ENCODE measurements around the gene AXIN1. TPM values are rescaled to one million over a fixed set of nuclear protein-coding genes. Genes with fewer than 3 reads are reported as not detected.

The AXIN1 gene
- polyA plus RNA-seq, 2 of the 4 experiments (the other 2 are of a cell fraction) = 8.7 to 19.3 TPM

DNA sequence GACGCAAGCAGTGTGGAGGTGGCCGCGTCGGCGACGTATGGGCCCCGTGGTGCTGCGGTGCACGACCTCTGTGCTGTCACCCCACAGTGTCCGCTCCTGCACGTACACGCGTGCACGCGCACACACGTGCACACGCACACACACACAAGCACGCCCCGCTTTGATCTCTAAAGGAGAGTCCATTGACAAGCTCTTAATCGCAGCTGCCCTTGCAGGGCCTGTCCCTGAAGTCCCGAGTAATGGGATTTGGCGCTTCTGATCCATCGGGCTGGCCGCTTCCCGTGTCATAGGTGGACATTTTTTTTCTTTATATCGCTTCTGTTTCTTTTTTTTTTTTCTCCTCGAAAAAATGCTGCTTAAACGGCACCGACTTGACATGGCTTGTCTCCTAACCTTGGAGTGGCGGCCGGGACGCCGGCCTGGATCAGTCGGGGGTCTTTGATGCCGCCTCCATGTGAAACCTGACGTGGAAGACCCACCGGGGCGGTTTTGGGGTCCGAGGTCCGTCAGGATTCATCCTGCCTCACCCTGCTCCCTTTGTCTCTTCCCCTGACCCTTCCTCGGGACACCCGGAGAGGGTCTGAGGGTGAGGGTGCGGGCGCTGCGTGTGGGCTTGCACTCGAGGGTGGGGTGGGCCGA is 8.3 kb upstream of the AXIN1 start:
- H3K27ac ChIP-seq = no peak overlapping the region
- no peak overlapping the region for H3K4me2 ChIP-seq
- DNase-seq (ENCODE audit: low read depth in 1 of 2, low spot score in 1 of 2) (no peak), FAIRE-seq (no peak), ATAC-seq (no peak)
- 82% methylated on average over 46 of the region's 47 CpGs for WGBS (ENCODE audit: missing lambda C conversion rate)
- ChIA-PET CTCF (interaction anchor here (0.7 to 7.6 kb wide), 22 partner anchors 10 to 297 kb away, joined by 3 to 80 read pairs (median 12); partner anchors contain the start of genes AXIN1, FAM234A, HBQ1 and RHBDF1), POLR2A (no interaction called here)
- H3K4me1 ChIP-seq = peaks cover 7% of the 10 kb centered on the region; the same call in 2 of the 3 replicates
- no peak overlapping the region for H3K4me3 ChIP-seq
- TF ChIP-seq FOSB (CRISPR knock-in tag; IDR thresholded peaks at IDR 0.05) (no peak), KDM1A (IDR thresholded peaks at IDR 0.05; ENCODE audit: low read depth) (no peak), ZC3H11A (IDR thresholded peaks at IDR 0.05) (no peak), HEYL (CRISPR knock-in tag; IDR thresholded peaks at IDR 0.05) (no peak), EHMT2 (IDR thresholded peaks at IDR 0.05; ENCODE audit: low read depth) (no peak), RCOR1 (IDR thresholded peaks at IDR 0.05; ENCODE audit: low read depth, low read length) (no peak), KDM5A (IDR thresholded peaks at IDR 0.05) (no peak), HOXB13 (CRISPR knock-in tag; IDR thresholded peaks at IDR 0.05; ENCODE audit: low read depth) (no peak), BHLHE40 (IDR thresholded peaks at IDR 0.05; ENCODE audit: low read depth, low read length) (no peak), TFCP2L1 (CRISPR knock-in tag; IDR thresholded peaks at IDR 0.05) (no peak), RAD21 (conservative IDR thresholded peaks at IDR 0.05 in 1 of 2, IDR thresholded peaks at IDR 0.05 in 1 of 2) (no peak), EP300 (IDR thresholded peaks at IDR 0.05) (no peak), PHF8 (IDR thresholded peaks at IDR 0.05; ENCODE audit: borderline replicate concordance, low read depth) (no peak), POLR2AphosphoS2 (conservative IDR thresholded peaks at IDR 0.05; ENCODE audit: low read length) (no peak)
- TF ChIP-seq, protein P1, sequence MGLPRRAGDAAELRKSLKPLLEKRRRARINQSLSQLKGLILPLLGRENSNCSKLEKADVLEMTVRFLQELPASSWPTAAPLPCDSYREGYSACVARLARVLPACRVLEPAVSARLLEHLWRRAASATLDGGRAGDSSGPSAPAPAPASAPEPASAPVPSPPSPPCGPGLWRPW (IDR thresholded peaks at IDR 0.05) = no peak
- TF ChIP-seq, protein P2, sequence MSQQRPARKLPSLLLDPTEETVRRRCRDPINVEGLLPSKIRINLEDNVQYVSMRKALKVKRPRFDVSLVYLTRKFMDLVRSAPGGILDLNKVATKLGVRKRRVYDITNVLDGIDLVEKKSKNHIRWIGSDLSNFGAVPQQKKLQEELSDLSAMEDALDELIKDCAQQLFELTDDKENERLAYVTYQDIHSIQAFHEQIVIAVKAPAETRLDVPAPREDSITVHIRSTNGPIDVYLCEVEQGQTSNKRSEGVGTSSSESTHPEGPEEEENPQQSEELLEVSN (IDR thresholded peaks at IDR 0.05; ENCODE audit: borderline replicate concordance, low read depth) = no peak
- H3K9me3 ChIP-seq = no peaks in the 10 kb centered on the region

DNA sequence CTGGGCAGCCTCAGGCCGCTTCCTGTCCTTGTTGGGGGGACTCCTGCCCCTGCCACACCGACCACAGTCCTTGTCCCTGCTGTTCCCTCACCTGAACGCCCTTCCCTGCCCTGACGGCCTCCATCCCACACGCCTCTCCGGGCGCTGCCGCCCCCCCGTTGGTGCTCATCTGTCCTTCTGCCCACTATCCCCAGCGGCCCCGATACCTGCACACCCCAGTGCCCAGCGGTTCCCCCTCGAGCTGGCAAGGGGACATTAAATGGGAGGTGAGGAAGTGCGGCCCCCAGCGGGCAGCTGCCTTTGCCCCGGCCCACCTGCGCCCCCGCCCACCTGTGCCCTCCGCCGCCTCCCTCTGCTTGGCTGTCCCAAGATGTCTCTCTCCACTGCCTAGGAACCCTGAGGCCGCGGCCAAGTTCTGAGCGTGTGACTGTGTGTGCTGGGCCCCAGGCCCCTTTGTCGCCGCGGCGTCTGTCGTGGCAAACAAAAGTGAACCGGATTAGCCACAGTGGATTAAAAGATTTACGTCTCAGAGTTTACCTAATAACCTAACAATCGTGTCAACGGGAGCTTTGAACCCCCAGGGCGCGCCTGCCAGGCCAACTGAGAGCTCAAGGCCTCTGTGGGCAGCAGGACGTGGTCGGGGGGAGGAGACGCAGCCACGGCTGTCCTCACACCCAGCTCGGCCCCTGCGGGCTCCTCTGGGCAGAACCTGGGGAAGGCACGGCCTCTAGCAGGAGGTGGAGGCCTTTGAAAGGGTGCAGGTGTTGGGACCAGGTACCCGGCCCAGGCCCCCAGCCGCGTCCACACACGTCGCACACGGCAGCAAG is 7.6 kb upstream of the AXIN1 start:
- FAIRE-seq (no peak), DNase-seq (ENCODE audit: low read depth in 1 of 2, low spot score in 1 of 2) (no peak), ATAC-seq (no peak)
- H3K4me2 ChIP-seq = no peak overlapping the region
- TF ChIP-seq RCOR1 (IDR thresholded peaks at IDR 0.05; ENCODE audit: low read depth, low read length) = no peak
- no peak for TF ChIP-seq EP300 (IDR thresholded peaks at IDR 0.05)
- TF ChIP-seq, protein P3, sequence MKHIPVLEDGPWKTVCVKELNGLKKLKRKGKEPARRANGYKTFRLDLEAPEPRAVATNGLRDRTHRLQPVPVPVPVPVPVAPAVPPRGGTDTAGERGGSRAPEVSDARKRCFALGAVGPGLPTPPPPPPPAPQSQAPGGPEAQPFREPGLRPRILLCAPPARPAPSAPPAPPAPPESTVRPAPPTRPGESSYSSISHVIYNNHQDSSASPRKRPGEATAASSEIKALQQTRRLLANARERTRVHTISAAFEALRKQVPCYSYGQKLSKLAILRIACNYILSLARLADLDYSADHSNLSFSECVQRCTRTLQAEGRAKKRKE (CRISPR knock-in tag; IDR thresholded peaks at IDR 0.05; ENCODE audit: low read depth) = no peak
- no peak for TF ChIP-seq EHF (CRISPR knock-in tag; IDR thresholded peaks at IDR 0.05)
- no peak for TF ChIP-seq ZNF302 (CRISPR knock-in tag; IDR thresholded peaks at IDR 0.05)
- TF ChIP-seq, protein P4, sequence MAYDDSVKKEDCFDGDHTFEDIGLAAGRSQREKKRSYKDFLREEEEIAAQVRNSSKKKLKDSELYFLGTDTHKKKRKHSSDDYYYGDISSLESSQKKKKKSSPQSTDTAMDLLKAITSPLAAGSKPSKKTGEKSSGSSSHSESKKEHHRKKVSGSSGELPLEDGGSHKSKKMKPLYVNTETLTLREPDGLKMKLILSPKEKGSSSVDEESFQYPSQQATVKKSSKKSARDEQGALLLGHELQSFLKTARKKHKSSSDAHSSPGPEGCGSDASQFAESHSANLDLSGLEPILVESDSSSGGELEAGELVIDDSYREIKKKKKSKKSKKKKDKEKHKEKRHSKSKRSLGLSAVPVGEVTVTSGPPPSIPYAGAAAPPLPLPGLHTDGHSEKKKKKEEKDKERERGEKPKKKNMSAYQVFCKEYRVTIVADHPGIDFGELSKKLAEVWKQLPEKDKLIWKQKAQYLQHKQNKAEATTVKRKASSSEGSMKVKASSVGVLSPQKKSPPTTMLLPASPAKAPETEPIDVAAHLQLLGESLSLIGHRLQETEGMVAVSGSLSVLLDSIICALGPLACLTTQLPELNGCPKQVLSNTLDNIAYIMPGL (CRISPR knock-in tag; IDR thresholded peaks at IDR 0.05; ENCODE audit: borderline replicate concordance) = no peak
- TF ChIP-seq KDM5A (IDR thresholded peaks at IDR 0.05) = no peak
- no peak for TF ChIP-seq SMC3 (IDR thresholded peaks at IDR 0.05)
- TF ChIP-seq, protein P2 (IDR thresholded peaks at IDR 0.05; ENCODE audit: borderline replicate concordance, low read depth) = no peak
- TF ChIP-seq, protein P5, sequence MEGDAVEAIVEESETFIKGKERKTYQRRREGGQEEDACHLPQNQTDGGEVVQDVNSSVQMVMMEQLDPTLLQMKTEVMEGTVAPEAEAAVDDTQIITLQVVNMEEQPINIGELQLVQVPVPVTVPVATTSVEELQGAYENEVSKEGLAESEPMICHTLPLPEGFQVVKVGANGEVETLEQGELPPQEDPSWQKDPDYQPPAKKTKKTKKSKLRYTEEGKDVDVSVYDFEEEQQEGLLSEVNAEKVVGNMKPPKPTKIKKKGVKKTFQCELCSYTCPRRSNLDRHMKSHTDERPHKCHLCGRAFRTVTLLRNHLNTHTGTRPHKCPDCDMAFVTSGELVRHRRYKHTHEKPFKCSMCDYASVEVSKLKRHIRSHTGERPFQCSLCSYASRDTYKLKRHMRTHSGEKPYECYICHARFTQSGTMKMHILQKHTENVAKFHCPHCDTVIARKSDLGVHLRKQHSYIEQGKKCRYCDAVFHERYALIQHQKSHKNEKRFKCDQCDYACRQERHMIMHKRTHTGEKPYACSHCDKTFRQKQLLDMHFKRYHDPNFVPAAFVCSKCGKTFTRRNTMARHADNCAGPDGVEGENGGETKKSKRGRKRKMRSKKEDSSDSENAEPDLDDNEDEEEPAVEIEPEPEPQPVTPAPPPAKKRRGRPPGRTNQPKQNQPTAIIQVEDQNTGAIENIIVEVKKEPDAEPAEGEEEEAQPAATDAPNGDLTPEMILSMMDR (IDR thresholded peaks at IDR 0.05) = no peak
- TF ChIP-seq POLR2A (IDR thresholded peaks at IDR 0.05; ENCODE audit: low read length) = no peak
- 85% methylated on average over 41 of the region's 47 CpGs for WGBS (ENCODE audit: missing lambda C conversion rate)
- no peaks in the 10 kb centered on the region for H3K9me3 ChIP-seq
- H3K4me3 ChIP-seq = no peak overlapping the region
- CTCF ChIA-PET = interaction anchor here (0.7 to 4.9 kb wide), 8 partner anchors 145 to 297 kb away, joined by 4 to 80 read pairs (median 28); partner anchors contain the start of genes HBQ1 and RHBDF1
- H3K27ac ChIP-seq = no peak overlapping the region
- POLR2A ChIA-PET = no interaction called here
- peaks cover 7% of the 10 kb centered on the region; the same call in 2 of the 3 replicates for H3K4me1 ChIP-seq
